HG03565 (cell line): Measurements from ENCODE around the gene SORL1-AS1.
"Not testable (repeated sequence)": the region's sequence is repeated elsewhere in the genome, so short reads cannot be mapped to it uniquely, and the experiment has no call there.

Experiments used
- ATAC-seq: cut with Tn5 transposase; IDR thresholded peaks from one replicate; pipeline ENCODE4 v1.9.1; 2021; ENCODE audit warnings: mild to moderate bottlenecking, moderate library complexity; ENCODE audit not compliant: unreplicated experiment

The SORL1-AS1 gene

GRCh38 chr11:121431820-121432526, 20.8 kb downstream of the SORL1-AS1 start:
- no peak for ATAC-seq

GRCh38 chr11:121429556-121429955, 23.2 kb downstream of the SORL1-AS1 start:
- ATAC-seq = no peak

GRCh38 chr11:121427400-121427744, 25.4 kb downstream of the SORL1-AS1 start:
- no peak for ATAC-seq

GRCh38 chr11:121426476-121427399, 26.0 kb downstream of the SORL1-AS1 start:
- no peak for ATAC-seq

- no peak for ATAC-seq
Observed at GRCh38 chr11:121425828-121426227, 26.9 kb downstream of the SORL1-AS1 start.

- ATAC-seq = peak; percentile 40
Observed at GRCh38 chr11:121422675-121423074, 30.1 kb downstream of the SORL1-AS1 start.

- no peak for ATAC-seq
Observed at GRCh38 chr11:121421149-121421901, 31.4 kb downstream of the SORL1-AS1 start.

GRCh38 chr11:121420398-121420797, 32.4 kb downstream of the SORL1-AS1 start:
- ATAC-seq = no peak

- ATAC-seq = no peak
Observed at GRCh38 chr11:121419836-121420235, 32.9 kb downstream of the SORL1-AS1 start.

- ATAC-seq = no peak
Observed at GRCh38 chr11:121418625-121419114, 34.1 kb downstream of the SORL1-AS1 start.

GRCh38 chr11:121417607-121418006, 35.2 kb downstream of the SORL1-AS1 start:
- no peak for ATAC-seq

GRCh38 chr11:121417055-121417551, 35.7 kb downstream of the SORL1-AS1 start:
- ATAC-seq = peak; percentile 46

GRCh38 chr11:121415856-121416255, 36.9 kb downstream of the SORL1-AS1 start:
- no peak for ATAC-seq

GRCh38 chr11:121414141-121414913, 38.4 kb downstream of the SORL1-AS1 start:
- ATAC-seq = no peak

GRCh38 chr11:121412711-121413415, 39.9 kb downstream of the SORL1-AS1 start:
- ATAC-seq = no peak

GRCh38 chr11:121412000-121412587, 40.7 kb downstream of the SORL1-AS1 start:
- ATAC-seq = no peak

GRCh38 chr11:121411330-121411729, 41.4 kb downstream of the SORL1-AS1 start:
- not testable (repeated sequence) for ATAC-seq

- not testable (repeated sequence) for ATAC-seq
Observed at GRCh38 chr11:121410041-121410440, 42.7 kb downstream of the SORL1-AS1 start.

- ATAC-seq = no peak
Observed at GRCh38 chr11:121408830-121409229, 43.9 kb downstream of the SORL1-AS1 start.
